HG02571 (cell line): Measurements from ENCODE around the gene SLC10A4.
"Not testable (repeated sequence)": the region's sequence is repeated elsewhere in the genome, so short reads cannot be mapped to it uniquely, and the experiment has no call there.

Experiments
- ATAC-seq: cut with Tn5 transposase; IDR thresholded peaks from one replicate; pipeline ENCODE4 v1.9.1; 2021; ENCODE audit warnings: mild to moderate bottlenecking, moderate library complexity; ENCODE audit not compliant: unreplicated experiment

The SLC10A4 gene

GRCh38 chr4:48483006-48483776 is at the start of gene SLC10A4:
Gene SLC10A4 (plus strand): TSS chr4:48483343. CDS start chr4:48483562, 219 bp downstream.
- ATAC-seq = no peak

GRCh38 chr4:48436318-48436717 is 46.8 kb upstream of the SLC10A4 start:
- ATAC-seq = no peak

- ATAC-seq = no peak
Measured at GRCh38 chr4:48439988-48440387, 43.2 kb upstream of the SLC10A4 start.

- ATAC-seq = not testable (repeated sequence)
Measured at GRCh38 chr4:48440914-48441313, 42.2 kb upstream of the SLC10A4 start.

GRCh38 chr4:48445704-48446103 is 37.4 kb upstream of the SLC10A4 start:
- ATAC-seq = no peak

- ATAC-seq = no peak
Measured at GRCh38 chr4:48446642-48447041, 36.5 kb upstream of the SLC10A4 start.

GRCh38 chr4:48449151-48449550 is 34.0 kb upstream of the SLC10A4 start:
- ATAC-seq = no peak

- no peak for ATAC-seq
Measured at GRCh38 chr4:48450740-48451139, 32.4 kb upstream of the SLC10A4 start.

- ATAC-seq = not testable (repeated sequence)
Measured at GRCh38 chr4:48451656-48452055, 31.5 kb upstream of the SLC10A4 start.

GRCh38 chr4:48454591-48454990 is 28.6 kb upstream of the SLC10A4 start:
- ATAC-seq = no peak

GRCh38 chr4:48461000-48461399 is 22.1 kb upstream of the SLC10A4 start:
- ATAC-seq = no peak

- no peak for ATAC-seq
Measured at GRCh38 chr4:48462363-48462762, 20.8 kb upstream of the SLC10A4 start.

- no peak for ATAC-seq
Measured at GRCh38 chr4:48467442-48467841, 15.7 kb upstream of the SLC10A4 start.

- ATAC-seq = no peak
Measured at GRCh38 chr4:48467891-48468290, 15.3 kb upstream of the SLC10A4 start.

GRCh38 chr4:48470137-48470536 is 13.0 kb upstream of the SLC10A4 start:
- ATAC-seq = no peak

- ATAC-seq = no peak
Measured at GRCh38 chr4:48470570-48470969, 12.6 kb upstream of the SLC10A4 start.

GRCh38 chr4:48472794-48473193 is 10.3 kb upstream of the SLC10A4 start:
- no peak for ATAC-seq

- no peak for ATAC-seq
Measured at GRCh38 chr4:48475770-48476169, 7.4 kb upstream of the SLC10A4 start.

GRCh38 chr4:48478273-48478672 is 4.9 kb upstream of the SLC10A4 start:
- ATAC-seq = no peak

- no peak for ATAC-seq
Measured at GRCh38 chr4:48481581-48481980, 1.6 kb upstream of the SLC10A4 start.

GRCh38 chr4:48483777-48484493 is 792 bp downstream of the SLC10A4 start:
- no peak for ATAC-seq

GRCh38 chr4:48484494-48485168 is 1.5 kb downstream of the SLC10A4 start:
- no peak for ATAC-seq
